B cell (primary cell): ENCODE measurements around the gene SELENOI.

Source experiments
- CTCF ChIP-seq: fragments of 200-600 bp; IDR thresholded peaks from one replicate; pipeline ENCODE4 v1.8.0; 2022; ENCODE audit warnings: antibody characterized with exemption, mild to moderate bottlenecking
- EZH2 ChIP-seq: IDR thresholded peaks from 2 replicates; pipeline ENCODE4 v1.6.1; 2012; ENCODE audit warnings: borderline replicate concordance, low read depth, mild to moderate bottlenecking, moderate library complexity, low read length; ENCODE audit not compliant: insufficient read depth, poor library complexity, severe bottlenecking

- TF ChIP-seq EZH2 (no peak), CTCF (no peak)
These were observed 89.2 kb downstream of the SELENOI start for GRCh38 chr2:26435106-26435505.
